Stomach (tissue), 4 donors: ENCODE data around the gene TENM3.

Experiments
- EP300 ChIP-seq: sonication (generic); formaldehyde crosslinking; IDR thresholded peaks from one replicate; pipeline ENCODE4 v1.6.1; 2017; ENCODE audit warnings: antibody characterized with exemption
- POLR2A ChIP-seq, 4 donors: fragments of 450-650 bp; IDR thresholded peaks; one replicate each; pipeline ENCODE4 v1.6.1; 2016; ENCODE audit warnings: antibody characterized with exemption in 4 of 4, control low read depth in 2 of 4, mild to moderate bottlenecking in 1 of 4, moderate library complexity in 1 of 4
- POLR2AphosphoS5 ChIP-seq, 3 donors: sonication (generic); formaldehyde crosslinking; IDR thresholded peaks; one replicate each; pipeline ENCODE4 v1.6.1; 2016; ENCODE audit warnings: antibody characterized with exemption in 3 of 3
- TF ChIP-seq, protein P1 (sequence below), 7 experiments: fragments of 450-650 bp in 4 of 7; fragments of 200-600 bp in 3 of 7; sonication (generic) in 3 of 7; IDR thresholded peaks; one replicate each; pipeline ENCODE4 v1.5.1; 2016 to 2019; ENCODE audit warnings: antibody characterized with exemption in 7 of 7, control low read depth in 2 of 7, mild to moderate bottlenecking in 1 of 7

DNA sequence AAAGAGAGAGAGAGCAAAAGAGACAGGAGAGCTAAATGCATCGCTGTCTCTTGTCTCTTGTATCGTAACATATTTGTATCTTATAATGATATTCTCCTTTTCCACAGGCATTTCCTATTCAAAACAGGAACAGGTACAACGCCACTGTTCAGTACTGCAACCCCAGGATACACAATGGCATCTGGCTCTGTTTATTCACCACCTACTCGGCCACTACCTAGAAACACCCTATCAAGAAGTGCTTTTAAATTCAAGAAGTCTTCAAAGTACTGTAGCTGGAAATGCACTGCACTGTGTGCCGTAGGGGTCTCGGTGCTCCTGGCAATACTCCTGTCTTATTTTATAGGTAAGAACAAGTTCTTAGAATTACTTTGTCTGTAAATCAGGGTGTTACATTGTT, 385.3 kb downstream of the TENM3 start:
- TF ChIP-seq POLR2A (IDR thresholded peaks at IDR 0.05), result no peak
- TF ChIP-seq, protein P1, sequence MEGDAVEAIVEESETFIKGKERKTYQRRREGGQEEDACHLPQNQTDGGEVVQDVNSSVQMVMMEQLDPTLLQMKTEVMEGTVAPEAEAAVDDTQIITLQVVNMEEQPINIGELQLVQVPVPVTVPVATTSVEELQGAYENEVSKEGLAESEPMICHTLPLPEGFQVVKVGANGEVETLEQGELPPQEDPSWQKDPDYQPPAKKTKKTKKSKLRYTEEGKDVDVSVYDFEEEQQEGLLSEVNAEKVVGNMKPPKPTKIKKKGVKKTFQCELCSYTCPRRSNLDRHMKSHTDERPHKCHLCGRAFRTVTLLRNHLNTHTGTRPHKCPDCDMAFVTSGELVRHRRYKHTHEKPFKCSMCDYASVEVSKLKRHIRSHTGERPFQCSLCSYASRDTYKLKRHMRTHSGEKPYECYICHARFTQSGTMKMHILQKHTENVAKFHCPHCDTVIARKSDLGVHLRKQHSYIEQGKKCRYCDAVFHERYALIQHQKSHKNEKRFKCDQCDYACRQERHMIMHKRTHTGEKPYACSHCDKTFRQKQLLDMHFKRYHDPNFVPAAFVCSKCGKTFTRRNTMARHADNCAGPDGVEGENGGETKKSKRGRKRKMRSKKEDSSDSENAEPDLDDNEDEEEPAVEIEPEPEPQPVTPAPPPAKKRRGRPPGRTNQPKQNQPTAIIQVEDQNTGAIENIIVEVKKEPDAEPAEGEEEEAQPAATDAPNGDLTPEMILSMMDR (IDR thresholded peaks at IDR 0.05), result no peak
- no peak for TF ChIP-seq POLR2AphosphoS5 (IDR thresholded peaks at IDR 0.05)
- no peak for TF ChIP-seq EP300
